PFSK-1 (cell line): ENCODE results near the gene ADAT3.

ENCODE experiments used
- FOXP2 ChIP-seq: optimal IDR thresholded peaks from 2 replicates; pipeline ENCODE3; 2011; ENCODE audit warnings: borderline replicate concordance, control low read depth, inconsistent platforms; ENCODE audit not compliant: insufficient read depth; ENCODE audit errors: extremely low read length, extremely low read depth
- POLR2AphosphoS5 ChIP-seq: IDR thresholded peaks from 2 replicates; pipeline ENCODE4 v1.6.1; 2012; ENCODE audit warnings: low read depth, mild to moderate bottlenecking, control low read depth, low read length, moderate library complexity
- SIN3A ChIP-seq: IDR thresholded peaks from 2 replicates; pipeline ENCODE4 v1.6.1; 2012; ENCODE audit warnings: mild to moderate bottlenecking, low read length, moderate library complexity, borderline replicate concordance; ENCODE audit not compliant: insufficient read depth
- TAF1 ChIP-seq: IDR thresholded peaks from 2 replicates; pipeline ENCODE4 v1.6.1; 2012; ENCODE audit warnings: low read length, control low read depth, borderline replicate concordance; ENCODE audit not compliant: insufficient read depth
- TF ChIP-seq, protein P1 (sequence below), 2 experiments: IDR thresholded peaks; 2 replicates each; pipeline versions ENCODE4 v1.6.1 to v1.8.0; 2011 to 2012; ENCODE audit warnings: low read depth in 2 of 2, low read length in 2 of 2, control low read depth in 1 of 2, inconsistent platforms in 1 of 2, mild to moderate bottlenecking in 1 of 2, moderate library complexity in 1 of 2; ENCODE audit not compliant: insufficient read depth in 1 of 2

DNA sequence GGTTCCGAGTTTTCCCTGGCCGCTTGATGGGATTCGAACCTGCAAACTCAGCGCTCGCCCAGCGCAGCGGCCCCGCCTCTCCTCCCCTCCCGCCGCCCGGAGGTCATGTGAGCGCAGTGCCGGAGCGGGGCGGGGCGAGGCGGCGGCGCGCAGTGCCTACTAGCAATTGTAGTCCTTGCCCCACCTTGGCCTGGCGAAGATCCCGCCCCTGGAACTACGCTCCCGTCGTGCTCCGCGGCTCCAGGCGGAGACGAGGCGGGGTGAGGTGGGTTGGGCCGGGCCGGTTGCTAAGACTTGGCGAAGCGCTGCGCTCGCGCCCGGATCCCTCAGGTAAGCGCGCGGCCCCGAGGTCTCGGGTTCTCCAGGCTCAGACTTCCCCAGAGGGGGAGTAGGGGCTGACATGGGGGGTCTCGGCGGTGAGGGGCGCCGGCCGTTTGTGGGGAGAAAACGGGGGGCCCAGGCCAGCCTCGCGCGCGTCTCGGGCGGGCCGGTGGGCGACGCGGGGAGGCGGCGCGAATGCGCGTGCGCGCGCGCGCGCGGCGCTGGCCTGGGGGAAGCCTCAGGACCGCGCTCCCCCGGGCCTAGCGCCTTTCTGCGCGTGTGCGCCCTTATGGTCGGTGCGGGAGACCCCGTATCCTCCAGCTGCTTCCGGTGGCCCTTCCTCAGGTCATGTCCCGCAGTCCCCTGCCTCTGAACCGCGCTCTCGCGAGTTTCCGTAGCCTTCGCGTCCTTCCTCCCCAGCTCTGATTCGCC, at the start of gene ADAT3, which contains the start of gene SCAMP4:
- 0 out of 2 replicates have a peak, but pooled peaks have one; percentile 51 for TF ChIP-seq SIN3A
- TF ChIP-seq TAF1 = no peak; the same call in 1 of the 2 replicates
- TF ChIP-seq, protein P1, sequence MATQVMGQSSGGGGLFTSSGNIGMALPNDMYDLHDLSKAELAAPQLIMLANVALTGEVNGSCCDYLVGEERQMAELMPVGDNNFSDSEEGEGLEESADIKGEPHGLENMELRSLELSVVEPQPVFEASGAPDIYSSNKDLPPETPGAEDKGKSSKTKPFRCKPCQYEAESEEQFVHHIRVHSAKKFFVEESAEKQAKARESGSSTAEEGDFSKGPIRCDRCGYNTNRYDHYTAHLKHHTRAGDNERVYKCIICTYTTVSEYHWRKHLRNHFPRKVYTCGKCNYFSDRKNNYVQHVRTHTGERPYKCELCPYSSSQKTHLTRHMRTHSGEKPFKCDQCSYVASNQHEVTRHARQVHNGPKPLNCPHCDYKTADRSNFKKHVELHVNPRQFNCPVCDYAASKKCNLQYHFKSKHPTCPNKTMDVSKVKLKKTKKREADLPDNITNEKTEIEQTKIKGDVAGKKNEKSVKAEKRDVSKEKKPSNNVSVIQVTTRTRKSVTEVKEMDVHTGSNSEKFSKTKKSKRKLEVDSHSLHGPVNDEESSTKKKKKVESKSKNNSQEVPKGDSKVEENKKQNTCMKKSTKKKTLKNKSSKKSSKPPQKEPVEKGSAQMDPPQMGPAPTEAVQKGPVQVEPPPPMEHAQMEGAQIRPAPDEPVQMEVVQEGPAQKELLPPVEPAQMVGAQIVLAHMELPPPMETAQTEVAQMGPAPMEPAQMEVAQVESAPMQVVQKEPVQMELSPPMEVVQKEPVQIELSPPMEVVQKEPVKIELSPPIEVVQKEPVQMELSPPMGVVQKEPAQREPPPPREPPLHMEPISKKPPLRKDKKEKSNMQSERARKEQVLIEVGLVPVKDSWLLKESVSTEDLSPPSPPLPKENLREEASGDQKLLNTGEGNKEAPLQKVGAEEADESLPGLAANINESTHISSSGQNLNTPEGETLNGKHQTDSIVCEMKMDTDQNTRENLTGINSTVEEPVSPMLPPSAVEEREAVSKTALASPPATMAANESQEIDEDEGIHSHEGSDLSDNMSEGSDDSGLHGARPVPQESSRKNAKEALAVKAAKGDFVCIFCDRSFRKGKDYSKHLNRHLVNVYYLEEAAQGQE (IDR thresholded peaks at IDR 0.05; ENCODE audit: insufficient read depth in 1 of 2, low read depth in 2 of 2, low read length in 2 of 2) = no peak
- TF ChIP-seq POLR2AphosphoS5 = peak; percentile 81
- peak; percentile 85 for TF ChIP-seq FOXP2
